Mucosa of descending colon (tissue), 3 donors: ENCODE results near the gene CBX8. TPM values are rescaled to one million over a fixed set of nuclear protein-coding genes. Genes with fewer than 3 reads are reported as not detected.
A peak's percentile ranks its signal among the peaks of the same experiment; 100 is the strongest.

Source experiments
- ATAC-seq: fragments of 200-7000 bp; cut with Tn5 transposase; one replicate; pipeline ENCODE4 v1.9.1; 2020; ENCODE audit warnings: mild to moderate bottlenecking, moderate library complexity
- DNase-seq, 3 donors: peaks; one replicate each; pipeline ENCODE4 v3.0.0-alpha.2; 2020
- H3K36me3 ChIP-seq: fragments of 200-600 bp; one replicate; pipeline ENCODE4 v1.8.0; 2021; ENCODE audit warnings: low read depth, mild to moderate bottlenecking
- H3K4me1 ChIP-seq: fragments of 200-600 bp; one replicate; pipeline ENCODE4 v1.8.0; 2021; ENCODE audit warnings: low read depth, mild to moderate bottlenecking
- H3K4me3 ChIP-seq: fragments of 200-600 bp; one replicate; pipeline ENCODE4 v1.8.0; 2021; ENCODE audit warnings: mild to moderate bottlenecking
- H3K9me3 ChIP-seq: fragments of 200-600 bp; one replicate; pipeline ENCODE4 v1.8.0; 2021; ENCODE audit warnings: mild to moderate bottlenecking
- CTCF ChIP-seq: fragments of 200-600 bp; IDR thresholded peaks from one replicate; pipeline ENCODE4 v1.8.0; 2022; ENCODE audit warnings: antibody characterized with exemption, mild to moderate bottlenecking
- intact Hi-C, 2 donors: fragments of 100-400 bp; cut with DNase I in 1 of 2; cut with micrococcal nuclease in 1 of 2; formaldehyde crosslinking; loops; one replicate each; pipeline versions ENCODE4 v1.11.0 to v1.11.1; 2022; cut with DNase I, micrococcal nuclease
- long read RNA-seq, 2 donors: library from polyadenylated mRNA; unstranded; transcript quantifications; one replicate each; pipeline ENCODE4 v2.0.0, GENCODE V29; 2019 to 2021
- total RNA-seq, 3 donors: library from RNA; stranded (reverse); fragmentation: NEBNext Ultra II Directional in 2 of 3; extraction: Animal tissue kit (Norgen Biotek cat#: 25700) in 2 of 3; gene quantifications; one replicate each; pipeline versions ENCODE4 v1.2.1 to v1.2.4, GENCODE V29; 2021 to 2023
- donor health status: DM: no; HTN: no; CAD: no; lungs with moderate emphysema.
- donor health status: DM: no; HTN: no; CAD: no.
- donor health status: DM: no; HTN: yes; CAD: no.

CBX8 gene
- total RNA-seq: 1 to 10 TPM; 3.4 to 4.7 (median 4.0) TPM
- long read RNA-seq, donor 1, partial matches to known transcripts: 0 of 3 reads
- long read RNA-seq, donor 1, other reads (novel, unspliced or antisense): 0 of 3 reads
- long read RNA-seq, donor 2, partial matches to known transcripts: 0 of 2 reads
- long read RNA-seq, donor 2, other reads (novel, unspliced or antisense): 0 of 2 reads

GRCh38 chr17:79796763-79797491 is at the start of gene CBX8:
Gene CBX8 (minus strand): TSS chr17:79797077. CDS start chr17:79796998, 79 bp downstream.
- peak within 1 kb of the TSS; percentile 34 for H3K4me3 ChIP-seq
- H3K4me1 ChIP-seq: peaks cover 47% of the 10 kb centered on the region
- DNase-seq (peak; percentile 100), ATAC-seq (peak; percentile 91)
- H3K36me3 ChIP-seq: peaks cover 3% of the 10 kb centered on the region
- intact Hi-C loops: no loop called here
- no peak for TF ChIP-seq CTCF
- no peaks in the 10 kb centered on the region for H3K9me3 ChIP-seq

- peak; percentile 62 for ATAC-seq
- no peak for TF ChIP-seq CTCF
- Histone ChIP-seq H3K36me3 (no peaks in the 10 kb centered on the region), H3K4me3 (no peak overlapping the region), H3K4me1 (peaks cover 46% of the 10 kb centered on the region), H3K9me3 (no peaks in the 10 kb centered on the region)
- intact Hi-C loops: loop anchor here in 1 of 2 donors (10.0 kb wide), 1 partner anchor 139 kb away; no protein-coding TSS in a partner anchor
- peak in 2 of 3 donors; percentile 47 to 65 for DNase-seq
Observed at GRCh38 chr17:79845601-79845949, 48.7 kb upstream of the CBX8 start.

- DNase-seq (peak; percentile 67 to 80 (median 74)), ATAC-seq (peak; percentile 74)
- Histone ChIP-seq H3K4me1 (peaks cover 52% of the 10 kb centered on the region), H3K9me3 (no peaks in the 10 kb centered on the region), H3K4me3 (no peak overlapping the region), H3K36me3 (no peaks in the 10 kb centered on the region)
- TF ChIP-seq CTCF: peak; percentile 67
- intact Hi-C loops: loop anchor here in 1 of 2 donors (10.0 kb wide), 1 partner anchor 140 kb away; no protein-coding TSS in a partner anchor
Observed at GRCh38 chr17:79844869-79845600, 48.2 kb upstream of the CBX8 start.

GRCh38 chr17:79843816-79844800 is 47.2 kb upstream of the CBX8 start:
- TF ChIP-seq CTCF: no peak
- intact Hi-C loops: loop anchor here in 1 of 2 donors (10.0 kb wide), 1 partner anchor 141 kb away; no protein-coding TSS in a partner anchor
- no peak overlapping the region for H3K4me3 ChIP-seq
- DNase-seq (peak; percentile 60 to 78 (median 72)), ATAC-seq (peak; percentile 52)
- no peaks in the 10 kb centered on the region for H3K36me3 ChIP-seq
- peaks cover 57% of the 10 kb centered on the region for H3K4me1 ChIP-seq
- no peaks in the 10 kb centered on the region for H3K9me3 ChIP-seq

- intact Hi-C loops: loop anchor here in 1 of 2 donors (10.0 kb wide), 1 partner anchor 141 kb away; no protein-coding TSS in a partner anchor
- H3K4me1 ChIP-seq: peaks cover 57% of the 10 kb centered on the region
- H3K36me3 ChIP-seq: no peaks in the 10 kb centered on the region
- H3K4me3 ChIP-seq: no peak overlapping the region
- ATAC-seq (no peak), DNase-seq (peak in 2 of 3 donors; percentile 51 to 63)
- no peaks in the 10 kb centered on the region for H3K9me3 ChIP-seq
- no peak for TF ChIP-seq CTCF
Observed at GRCh38 chr17:79843474-79843815, 46.6 kb upstream of the CBX8 start.
